ENCODE data around the gene VPS45. TPM values are rescaled to one million over a fixed set of nuclear protein-coding genes. Genes with fewer than 3 reads are reported as not detected.
"Not testable (repeated sequence)": the region's sequence is repeated elsewhere in the genome, so short reads cannot be mapped to it uniquely, and the experiment has no call there.

VPS45 gene, protein sequence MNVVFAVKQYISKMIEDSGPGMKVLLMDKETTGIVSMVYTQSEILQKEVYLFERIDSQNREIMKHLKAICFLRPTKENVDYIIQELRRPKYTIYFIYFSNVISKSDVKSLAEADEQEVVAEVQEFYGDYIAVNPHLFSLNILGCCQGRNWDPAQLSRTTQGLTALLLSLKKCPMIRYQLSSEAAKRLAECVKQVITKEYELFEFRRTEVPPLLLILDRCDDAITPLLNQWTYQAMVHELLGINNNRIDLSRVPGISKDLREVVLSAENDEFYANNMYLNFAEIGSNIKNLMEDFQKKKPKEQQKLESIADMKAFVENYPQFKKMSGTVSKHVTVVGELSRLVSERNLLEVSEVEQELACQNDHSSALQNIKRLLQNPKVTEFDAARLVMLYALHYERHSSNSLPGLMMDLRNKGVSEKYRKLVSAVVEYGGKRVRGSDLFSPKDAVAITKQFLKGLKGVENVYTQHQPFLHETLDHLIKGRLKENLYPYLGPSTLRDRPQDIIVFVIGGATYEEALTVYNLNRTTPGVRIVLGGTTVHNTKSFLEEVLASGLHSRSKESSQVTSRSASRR
- total RNA-seq = 102 TPM
- polyA plus RNA-seq = 28.8 TPM

- H3K27ac ChIP-seq (ENCODE audit: low read depth) = peak within 1 kb of the TSS; percentile 91
- no peaks in the 10 kb centered on the region for H3K36me3 ChIP-seq (ENCODE audit: insufficient read depth)
- DNase-seq (ENCODE audit: extremely low spot score) = peak; percentile 87
- H3K4me1 ChIP-seq (ENCODE audit: insufficient read depth) = no peaks in the 10 kb centered on the region
- under 1% methylated on average over 46 of the region's 46 CpGs for WGBS
- H3K4me3 ChIP-seq (ENCODE audit: low read depth, low read length) = peak within 1 kb of the TSS; percentile 55
These were observed at the start of gene VPS45 for GRCh38 chr1:150067184-150068108. TSS of gene VPS45 (plus strand) at chr1:150067776. CDS start at chr1:150067858, 82 bp downstream.

- 86% methylated on average over 4 of the region's 4 CpGs for WGBS
- Histone ChIP-seq H3K4me3 (ENCODE audit: low read depth, low read length) (no peak overlapping the region), H3K4me1 (ENCODE audit: insufficient read depth) (peaks cover 1% of the 10 kb centered on the region), H3K36me3 (ENCODE audit: insufficient read depth) (no peaks in the 10 kb centered on the region), H3K27ac (ENCODE audit: low read depth) (no peak overlapping the region)
- DNase-seq (ENCODE audit: extremely low spot score) = no peak
These were observed 49.4 kb upstream of the VPS45 start for GRCh38 chr1:150018165-150018564.

- DNase-seq (ENCODE audit: extremely low spot score) = no peak
- Histone ChIP-seq H3K27ac (ENCODE audit: low read depth) (no peak overlapping the region), H3K4me3 (ENCODE audit: low read depth, low read length) (no peak overlapping the region), H3K4me1 (ENCODE audit: insufficient read depth) (peaks cover 1% of the 10 kb centered on the region), H3K36me3 (ENCODE audit: insufficient read depth) (no peaks in the 10 kb centered on the region)
- 94% methylated on average over 2 of the region's 2 CpGs for WGBS
These were observed 46.9 kb upstream of the VPS45 start for GRCh38 chr1:150020711-150021110.

DNA sequence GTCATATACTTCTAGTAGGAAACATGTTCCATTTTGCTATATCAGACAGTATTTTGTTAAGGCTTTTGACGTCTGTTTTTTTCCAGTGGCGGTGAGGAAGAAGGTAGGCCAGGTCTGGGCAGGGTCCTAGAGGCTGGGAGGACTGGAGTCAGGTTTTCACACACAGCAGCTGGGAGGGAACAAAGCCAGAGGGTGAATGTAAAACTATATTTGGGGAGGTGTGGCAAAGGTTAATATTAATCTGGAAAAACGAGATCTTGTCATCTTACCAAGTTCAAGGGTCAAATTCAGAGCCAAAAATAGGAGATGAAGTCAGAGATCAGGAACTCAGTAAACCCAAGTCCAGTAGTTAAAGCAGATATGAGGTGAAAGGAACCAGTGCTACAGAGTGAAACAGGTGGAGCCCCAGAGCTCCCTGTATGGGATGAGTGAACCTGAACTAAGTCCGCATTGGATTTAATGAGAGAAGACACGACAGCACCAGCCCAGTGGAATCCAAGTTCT is 46.3 kb upstream of the VPS45 start:
- Histone ChIP-seq H3K27ac (ENCODE audit: low read depth) (no peak overlapping the region), H3K36me3 (ENCODE audit: insufficient read depth) (no peaks in the 10 kb centered on the region), H3K4me3 (ENCODE audit: low read depth, low read length) (no peak overlapping the region), H3K4me1 (ENCODE audit: insufficient read depth) (peaks cover 1% of the 10 kb centered on the region)
- 64% methylated on average over 5 of the region's 5 CpGs for WGBS
- DNase-seq (ENCODE audit: extremely low spot score) = no peak

DNA sequence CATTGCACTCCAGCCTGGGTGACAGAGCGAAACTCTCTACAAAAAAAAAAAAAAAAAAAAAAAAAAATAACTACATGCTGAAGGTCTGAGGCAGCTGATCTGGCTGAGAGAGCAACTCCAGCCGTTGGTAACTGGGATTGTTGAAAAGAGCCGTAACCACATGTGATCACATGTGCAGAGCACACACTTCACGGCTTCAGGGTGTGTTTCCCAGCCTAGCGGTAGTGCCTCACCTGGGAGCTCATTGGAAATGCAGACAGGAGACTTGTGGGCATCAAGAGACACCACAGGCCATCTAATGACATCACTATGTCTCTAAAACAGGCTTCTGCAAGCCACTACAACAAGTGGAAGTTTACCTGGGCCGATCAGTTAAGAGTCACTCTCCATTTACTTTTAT is 45.2 kb upstream of the VPS45 start:
- Histone ChIP-seq H3K27ac (ENCODE audit: low read depth) (no peak overlapping the region), H3K4me1 (ENCODE audit: insufficient read depth) (peaks cover 1% of the 10 kb centered on the region), H3K4me3 (ENCODE audit: low read depth, low read length) (no peak overlapping the region), H3K36me3 (ENCODE audit: insufficient read depth) (no peaks in the 10 kb centered on the region)
- WGBS = 74% methylated on average over 6 of the region's 6 CpGs
- no peak for DNase-seq (ENCODE audit: extremely low spot score)

GRCh38 chr1:150024156-150024555 is 43.4 kb upstream of the VPS45 start:
- DNase-seq (ENCODE audit: extremely low spot score) = no peak
- H3K4me1 ChIP-seq (ENCODE audit: insufficient read depth) = peaks cover 1% of the 10 kb centered on the region
- no peaks in the 10 kb centered on the region for H3K36me3 ChIP-seq (ENCODE audit: insufficient read depth)
- H3K4me3 ChIP-seq (ENCODE audit: low read depth, low read length) = no peak overlapping the region
- H3K27ac ChIP-seq (ENCODE audit: low read depth) = no peak overlapping the region
- 78% methylated on average over 2 of the region's 2 CpGs for WGBS

DNA sequence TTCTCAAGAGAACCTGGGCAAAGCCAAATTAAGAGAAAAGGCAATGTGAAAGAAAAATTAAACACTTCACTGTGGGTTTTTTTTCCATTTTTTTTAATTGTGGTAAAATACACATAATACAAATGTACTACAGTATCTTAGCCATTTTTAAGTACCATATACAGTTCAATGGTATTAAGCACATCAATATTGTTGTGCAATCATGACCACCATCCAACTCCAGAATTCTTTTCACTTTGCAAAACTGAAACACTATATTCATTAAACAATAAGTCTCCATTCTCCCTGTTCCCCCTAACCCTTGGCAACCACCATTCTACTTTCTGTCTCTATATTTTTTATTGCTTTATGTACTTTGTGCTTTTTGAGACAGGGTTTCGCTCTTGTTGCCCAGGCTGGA is 39.3 kb upstream of the VPS45 start:
- 96% methylated on average over 1 of the region's 1 CpG for WGBS
- Histone ChIP-seq H3K27ac (ENCODE audit: low read depth) (no peak overlapping the region), H3K4me3 (ENCODE audit: low read depth, low read length) (no peak overlapping the region), H3K36me3 (ENCODE audit: insufficient read depth) (no peaks in the 10 kb centered on the region), H3K4me1 (ENCODE audit: insufficient read depth) (no peaks in the 10 kb centered on the region)
- DNase-seq (ENCODE audit: extremely low spot score) = no peak

DNA sequence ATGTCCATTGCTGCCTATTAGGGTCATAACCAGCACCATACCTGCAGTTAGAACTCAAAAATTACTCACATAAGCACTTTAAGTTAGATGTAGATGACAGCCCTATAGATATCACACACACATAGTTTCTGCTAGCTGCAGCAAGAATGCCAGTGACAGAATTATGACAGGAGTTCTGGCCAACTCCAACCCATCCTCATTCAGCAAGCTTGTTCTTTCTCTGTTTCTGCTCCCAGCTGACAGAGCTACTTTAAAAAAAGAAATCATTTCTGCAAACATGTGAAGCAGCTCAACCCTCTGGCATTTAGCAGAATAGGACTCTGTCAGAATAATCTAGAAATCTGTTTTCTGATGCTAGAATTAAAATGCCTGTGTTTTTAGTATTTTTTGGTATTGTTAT is 33.2 kb upstream of the VPS45 start:
- H3K4me1 ChIP-seq (ENCODE audit: insufficient read depth) = no peaks in the 10 kb centered on the region
- no peak for DNase-seq (ENCODE audit: extremely low spot score)
- H3K36me3 ChIP-seq (ENCODE audit: insufficient read depth) = no peaks in the 10 kb centered on the region
- H3K4me3 ChIP-seq (ENCODE audit: low read depth, low read length) = no peak overlapping the region
- H3K27ac ChIP-seq (ENCODE audit: low read depth) = no peak overlapping the region

- no peak for DNase-seq (ENCODE audit: extremely low spot score)
- no peaks in the 10 kb centered on the region for H3K36me3 ChIP-seq (ENCODE audit: insufficient read depth)
- no peak overlapping the region for H3K27ac ChIP-seq (ENCODE audit: low read depth)
- H3K4me3 ChIP-seq (ENCODE audit: low read depth, low read length) = no peak overlapping the region
- 87% methylated on average over 2 of the region's 2 CpGs for whole genome bisulfite sequencing
- H3K4me1 ChIP-seq (ENCODE audit: insufficient read depth) = no peaks in the 10 kb centered on the region
These were observed 17.6 kb upstream of the VPS45 start for GRCh38 chr1:150049926-150050325.

GRCh38 chr1:150051089-150051373 is 16.5 kb upstream of the VPS45 start:
- Histone ChIP-seq H3K4me1 (ENCODE audit: insufficient read depth) (no peaks in the 10 kb centered on the region), H3K27ac (ENCODE audit: low read depth) (no peak overlapping the region), H3K36me3 (ENCODE audit: insufficient read depth) (no peaks in the 10 kb centered on the region), H3K4me3 (ENCODE audit: low read depth, low read length) (no peak overlapping the region)
- DNase-seq (ENCODE audit: extremely low spot score) = no peak
- WGBS = 56% methylated on average over 7 of the region's 7 CpGs

GRCh38 chr1:150051905-150052412 is 15.6 kb upstream of the VPS45 start:
- DNase-seq (ENCODE audit: extremely low spot score); H3K36me3 ChIP-seq (ENCODE audit: insufficient read depth); H3K4me1 ChIP-seq (ENCODE audit: insufficient read depth); H3K4me3 ChIP-seq (ENCODE audit: low read depth, low read length); H3K27ac ChIP-seq (ENCODE audit: low read depth): not testable (repeated sequence)
- 27% methylated on average over 3 of the region's 3 CpGs for WGBS

- Histone ChIP-seq H3K27ac (ENCODE audit: low read depth) (no peak overlapping the region), H3K4me1 (ENCODE audit: insufficient read depth) (no peaks in the 10 kb centered on the region), H3K4me3 (ENCODE audit: low read depth, low read length) (no peak overlapping the region), H3K36me3 (ENCODE audit: insufficient read depth) (no peaks in the 10 kb centered on the region)
- 69% methylated on average over 3 of the region's 3 CpGs for WGBS
- DNase-seq (ENCODE audit: extremely low spot score) = no peak
These were observed 13.7 kb upstream of the VPS45 start for GRCh38 chr1:150053926-150054325.

- not testable (repeated sequence) for DNase-seq (ENCODE audit: extremely low spot score); H3K36me3 ChIP-seq (ENCODE audit: insufficient read depth); H3K4me1 ChIP-seq (ENCODE audit: insufficient read depth); H3K4me3 ChIP-seq (ENCODE audit: low read depth, low read length); H3K27ac ChIP-seq (ENCODE audit: low read depth)
- WGBS = 93% methylated on average over 4 of the region's 4 CpGs
These were observed 12.1 kb upstream of the VPS45 start for GRCh38 chr1:150055507-150055906.
